CD14-positive monocyte (primary cell): ENCODE results near the gene SNX9. TPM values are rescaled to one million over a fixed set of nuclear protein-coding genes. Genes with fewer than 3 reads are reported as not detected.

ENCODE experiments used
- DNase-seq, 3 donors: peaks; one replicate each; pipeline ENCODE4 v3.0.0-alpha.2; 2011 to 2022
- H2AFZ ChIP-seq: 2 replicates; pipeline ENCODE4 v1.6.0; 2012; ENCODE audit warnings: mild to moderate bottlenecking, low read depth, low read length, inconsistent platforms; ENCODE audit not compliant: insufficient read depth, poor library complexity, severe bottlenecking
- H3K27ac ChIP-seq, 2 donors: 1 replicate in 1 of 2; 2 replicates in 1 of 2; pipeline ENCODE4 v1.5.1; 2012 to 2013; ENCODE audit warnings: low read length in 2 of 2, control low read depth in 1 of 2, inconsistent platforms in 1 of 2, low read depth in 1 of 2, mild to moderate bottlenecking in 1 of 2
- H3K27me3 ChIP-seq, 2 donors: one replicate each; pipeline versions ENCODE4 v1.6.0 to v1.6.1; 2011 to 2013; ENCODE audit warnings: low read length in 2 of 2; ENCODE audit not compliant: control insufficient read depth in 2 of 2, insufficient read depth in 2 of 2
- H3K36me3 ChIP-seq, 2 donors: replicated peaks in 1 of 2; 1 replicate in 1 of 2; 2 replicates in 1 of 2; pipeline versions ENCODE4 v1.5.1 to v1.6.1; 2012 to 2013; ENCODE audit warnings: low read length in 2 of 2, control low read depth in 1 of 2, inconsistent platforms in 1 of 2, mild to moderate bottlenecking in 1 of 2; ENCODE audit not compliant: insufficient read depth in 2 of 2, control insufficient read depth in 1 of 2
- H3K4me1 ChIP-seq, 2 donors: 1 replicate in 1 of 2; 2 replicates in 1 of 2; pipeline versions ENCODE4 v1.5.1 to v1.6.1; 2012 to 2013; ENCODE audit warnings: low read length in 2 of 2, control low read depth in 1 of 2, inconsistent platforms in 1 of 2, mild to moderate bottlenecking in 1 of 2, moderate library complexity in 1 of 2; ENCODE audit not compliant: insufficient read depth in 2 of 2, control insufficient read depth in 1 of 2
- H3K4me2 ChIP-seq: replicated peaks from 2 replicates; pipeline ENCODE3; 2012; ENCODE audit warnings: low read length, moderate library complexity, mild to moderate bottlenecking; ENCODE audit not compliant: poor library complexity, severe bottlenecking; ENCODE audit errors: extremely low read depth
- H3K4me3 ChIP-seq, 3 experiments: fragments of 200-600 bp in 1 of 3; sonication (generic) in 1 of 3; replicated peaks in 1 of 3; 1 replicate in 2 of 3; 2 replicates in 1 of 3; pipeline ENCODE4 v1.5.1; 2011 to 2013; ENCODE audit warnings: low read length in 3 of 3, mild to moderate bottlenecking in 3 of 3, control low read depth in 2 of 3, low read depth in 2 of 3, inconsistent platforms in 1 of 3, moderate library complexity in 1 of 3
- H3K79me2 ChIP-seq: 2 replicates; pipeline ENCODE4 v1.6.0; 2012; ENCODE audit warnings: mild to moderate bottlenecking, control low read depth, inconsistent platforms, low read length, moderate library complexity; ENCODE audit not compliant: insufficient read depth
- H3K9ac ChIP-seq: 2 replicates; pipeline ENCODE4 v1.6.0; 2017; ENCODE audit warnings: low read length, mild to moderate bottlenecking; ENCODE audit not compliant: insufficient read depth, poor library complexity, severe bottlenecking
- H3K9me3 ChIP-seq, 2 donors: replicated peaks in 1 of 2; 1 replicate in 1 of 2; 2 replicates in 1 of 2; pipeline versions ENCODE4 v1.5.1 to v1.6.1; 2012 to 2013; ENCODE audit warnings: low read length in 2 of 2, control low read depth in 1 of 2; ENCODE audit not compliant: control insufficient read depth in 1 of 2, insufficient read depth in 1 of 2
- H4K20me1 ChIP-seq: 2 replicates; pipeline ENCODE4 v1.6.0; 2012; ENCODE audit warnings: mild to moderate bottlenecking, low read length, control low read depth, moderate library complexity; ENCODE audit not compliant: insufficient read depth
- H3K27ac Mint-ChIP-seq, 7 donors: one replicate each; pipeline ENCODE4 v1.8.0; 2020; ENCODE audit warnings: mild to moderate bottlenecking in 7 of 7, mixed read lengths in 7 of 7, moderate library complexity in 6 of 7, inconsistent platforms in 2 of 7
- H3K27me3 Mint-ChIP-seq, 3 donors: one replicate each; pipeline ENCODE4 v1.8.0; 2021 to 2022; ENCODE audit warnings: low read depth in 3 of 3, mild to moderate bottlenecking in 3 of 3, mixed read lengths in 3 of 3, moderate library complexity in 3 of 3, inconsistent platforms in 1 of 3
- H3K36me3 Mint-ChIP-seq, 2 donors: one replicate each; pipeline ENCODE4 v1.8.0; 2020; ENCODE audit warnings: mixed read lengths in 2 of 2, inconsistent platforms in 1 of 2, mild to moderate bottlenecking in 1 of 2
- H3K4me1 Mint-ChIP-seq: one replicate; pipeline ENCODE4 v1.8.0; 2020; ENCODE audit warnings: mild to moderate bottlenecking, mixed read lengths
- H3K4me3 Mint-ChIP-seq, 2 donors: one replicate each; pipeline ENCODE4 v1.8.0; 2020; ENCODE audit warnings: mild to moderate bottlenecking in 2 of 2, mixed read lengths in 2 of 2, moderate library complexity in 1 of 2
- H3K9me3 Mint-ChIP-seq, 7 donors: one replicate each; pipeline ENCODE4 v1.8.0; 2020 to 2022; ENCODE audit warnings: mixed read lengths in 7 of 7, mild to moderate bottlenecking in 6 of 7, moderate library complexity in 6 of 7, inconsistent platforms in 2 of 7
- CTCF ChIP-seq: fragments of 200-600 bp; IDR thresholded peaks from one replicate; pipeline ENCODE4 v1.8.0; 2022; ENCODE audit warnings: antibody characterized with exemption, mild to moderate bottlenecking
- WGBS: methylation state at CpG from one replicate; pipeline ENCODE4 v1.1.5; 2013; ENCODE audit warnings: missing lambda C conversion rate; ENCODE audit not compliant: insufficient coverage; 5-methylcytosine and 5-hydroxymethylcytosine counted together
- intact Hi-C, 2 donors: fragments of 100-400 bp; cut with micrococcal nuclease; formaldehyde crosslinking; loops; one replicate each; pipeline versions ENCODE4 v1.15.0 to v1.15.1; 2023
- polyA plus RNA-seq, 3 donors: library from polyadenylated mRNA; depleted of rRNA in 1 of 3; unstranded in 2 of 3; stranded (reverse) in 1 of 3; fragments of 300-500 nt in 2 of 3; fragments of >200 nt in 1 of 3; fragmentation: Illumina TruSeq in 2 of 3; gene quantifications; 1 replicate in 2 of 3; 2 replicates in 1 of 3; pipeline ENCODE4 v1.2.3, GENCODE V29; 2012 to 2021

SNX9 gene
- polyA plus RNA-seq, 3 donors, result 5.5 to 8.1 (median 7.2) TPM

- H3K4me1 ChIP-seq, result no peaks in the 10 kb centered on the region
- no peak overlapping the region for H3K4me3 Mint-ChIP-seq
- peaks cover 4% of the 10 kb centered on the region for H3K4me1 Mint-ChIP-seq
- peak overlapping the region in 1 of 7 donors; percentile 37 for H3K27ac Mint-ChIP-seq
- peaks cover 16 to 31% of the 10 kb centered on the region in 2 donors for H3K36me3 ChIP-seq
- H4K20me1 ChIP-seq, result no peaks in the 10 kb centered on the region
- no peak for DNase-seq
- no peaks in the 10 kb centered on the region for H3K9me3 Mint-ChIP-seq
- peaks cover 49 to 52% of the 10 kb centered on the region in 2 donors for H3K36me3 Mint-ChIP-seq
- H3K9ac ChIP-seq, result no peak overlapping the region
- intact Hi-C loops, result no loop called here
- H3K4me2 ChIP-seq, result no peak overlapping the region
- H3K27me3 ChIP-seq, result no peaks in the 10 kb centered on the region
- H3K4me3 ChIP-seq, result no peak overlapping the region
- 83% methylated on average over 1 of the region's 2 CpGs for WGBS
- H2AFZ ChIP-seq, result no peak overlapping the region
- H3K27ac ChIP-seq, result no peak overlapping the region
- peaks cover 0 to 4% (median 0%) of the 10 kb centered on the region in 3 donors for H3K27me3 Mint-ChIP-seq
- no peaks in the 10 kb centered on the region for H3K79me2 ChIP-seq
- no peaks in the 10 kb centered on the region for H3K9me3 ChIP-seq
- no peak for TF ChIP-seq CTCF
Observed at GRCh38 chr6:157879873-157880254, 56.8 kb downstream of the SNX9 start.

GRCh38 chr6:157880534-157880933 is 57.5 kb downstream of the SNX9 start:
- Histone ChIP-seq H3K27me3 (no peaks in the 10 kb centered on the region), H3K4me3 (no peak overlapping the region), H3K4me2 (no peak overlapping the region), H3K9me3 (no peaks in the 10 kb centered on the region), H4K20me1 (no peaks in the 10 kb centered on the region), H2AFZ (no peak overlapping the region), H3K36me3 (peaks cover 11 to 24% of the 10 kb centered on the region in 2 donors), H3K9ac (no peak overlapping the region), H3K4me1 (peaks cover 0 to 3% of the 10 kb centered on the region in 2 donors), H3K79me2 (no peaks in the 10 kb centered on the region), H3K27ac (no peak overlapping the region)
- Mint-ChIP-seq H3K4me3 (no peak overlapping the region), H3K4me1 (peaks cover 8% of the 10 kb centered on the region), H3K36me3 (peaks cover 42 to 46% of the 10 kb centered on the region in 2 donors), H3K9me3 (no peaks in the 10 kb centered on the region), H3K27me3 (peaks cover 0 to 4% (median 0%) of the 10 kb centered on the region in 3 donors), H3K27ac (peak overlapping the region in 1 of 7 donors; percentile 0)
- intact Hi-C loops, result no loop called here
- TF ChIP-seq CTCF, result no peak
- WGBS, result no CpG with 5 or more reads among the region's 3 CpGs
- no peak for DNase-seq
